Liver (tissue), 3 donors: Measurements from ENCODE around the gene E2F4.

ENCODE experiments used
- EGR1 ChIP-seq, 2 donors: IDR thresholded peaks; 2 replicates each; pipeline ENCODE4 v1.6.1; 2016 to 2018; ENCODE audit warnings: antibody characterized with exemption in 2 of 2, low read depth in 2 of 2
- GABPA ChIP-seq, 2 donors: IDR thresholded peaks in 1 of 2; conservative IDR thresholded peaks in 1 of 2; 2 replicates each; pipeline ENCODE4 v1.6.1; 2016; ENCODE audit warnings: antibody characterized with exemption in 2 of 2, mild to moderate bottlenecking in 1 of 2, moderate library complexity in 1 of 2
- SP1 ChIP-seq: IDR thresholded peaks from 2 replicates; pipeline ENCODE4 v1.6.1; 2018; ENCODE audit warnings: antibody characterized with exemption, mild to moderate bottlenecking
- YY1 ChIP-seq: IDR thresholded peaks from 2 replicates; pipeline ENCODE4 v1.6.1; 2016; ENCODE audit warnings: antibody characterized with exemption, mild to moderate bottlenecking
- TF ChIP-seq, protein P1 (sequence below): fragments of 150-350 bp; IDR thresholded peaks from 2 replicates; pipeline ENCODE4 v1.5.1; 2017; ENCODE audit warnings: improper control_type of control experiment, low read depth, low read length; ENCODE audit not compliant: missing input control
- donor health status: healthy.
- donor health status: healthy.

DNA sequence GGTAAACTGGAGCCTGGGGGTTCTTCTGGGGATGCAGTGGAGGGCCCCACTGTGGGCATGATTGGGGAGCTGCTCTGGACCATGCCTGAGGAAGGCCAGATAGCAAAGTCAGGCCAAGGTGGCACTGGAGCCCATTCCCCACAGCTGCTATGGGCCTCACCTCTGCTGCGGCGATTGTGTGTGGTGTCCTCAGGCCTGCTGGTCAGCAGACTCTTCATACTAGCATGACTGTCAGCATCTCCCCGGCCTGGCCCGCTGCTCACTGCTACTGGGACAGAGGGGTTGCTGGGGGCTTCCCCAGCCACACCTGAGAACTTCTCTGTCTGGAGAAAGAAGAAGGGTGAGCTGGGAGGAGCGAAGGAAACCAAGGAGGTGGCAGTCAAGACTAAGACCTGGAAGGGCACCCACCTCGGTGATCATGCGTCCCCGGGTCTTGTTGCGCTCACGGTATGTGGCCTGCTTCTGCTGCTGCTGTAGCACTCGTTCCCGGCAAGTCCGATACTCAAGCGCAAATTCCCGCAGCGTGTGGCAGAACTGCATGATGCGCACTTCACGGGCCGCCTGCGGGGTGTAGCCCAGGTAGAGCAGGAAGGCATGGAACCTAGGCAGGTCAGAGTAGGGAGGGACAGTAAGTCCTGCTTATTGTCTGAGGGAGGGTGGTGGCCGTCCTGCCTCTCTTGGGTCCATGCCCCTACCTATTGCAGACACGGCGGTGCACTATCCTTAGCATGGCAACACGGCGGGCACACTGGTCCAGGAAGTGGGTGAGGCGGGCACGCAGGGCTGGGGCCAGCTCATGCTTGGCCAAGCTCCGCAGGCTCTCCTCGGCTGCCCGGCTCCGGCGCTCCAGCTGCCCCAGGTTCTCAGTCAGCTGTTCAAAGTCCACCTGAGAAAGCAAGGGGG, 38.2 kb downstream of the E2F4 start:
- TF ChIP-seq, protein P1, sequence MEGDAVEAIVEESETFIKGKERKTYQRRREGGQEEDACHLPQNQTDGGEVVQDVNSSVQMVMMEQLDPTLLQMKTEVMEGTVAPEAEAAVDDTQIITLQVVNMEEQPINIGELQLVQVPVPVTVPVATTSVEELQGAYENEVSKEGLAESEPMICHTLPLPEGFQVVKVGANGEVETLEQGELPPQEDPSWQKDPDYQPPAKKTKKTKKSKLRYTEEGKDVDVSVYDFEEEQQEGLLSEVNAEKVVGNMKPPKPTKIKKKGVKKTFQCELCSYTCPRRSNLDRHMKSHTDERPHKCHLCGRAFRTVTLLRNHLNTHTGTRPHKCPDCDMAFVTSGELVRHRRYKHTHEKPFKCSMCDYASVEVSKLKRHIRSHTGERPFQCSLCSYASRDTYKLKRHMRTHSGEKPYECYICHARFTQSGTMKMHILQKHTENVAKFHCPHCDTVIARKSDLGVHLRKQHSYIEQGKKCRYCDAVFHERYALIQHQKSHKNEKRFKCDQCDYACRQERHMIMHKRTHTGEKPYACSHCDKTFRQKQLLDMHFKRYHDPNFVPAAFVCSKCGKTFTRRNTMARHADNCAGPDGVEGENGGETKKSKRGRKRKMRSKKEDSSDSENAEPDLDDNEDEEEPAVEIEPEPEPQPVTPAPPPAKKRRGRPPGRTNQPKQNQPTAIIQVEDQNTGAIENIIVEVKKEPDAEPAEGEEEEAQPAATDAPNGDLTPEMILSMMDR: no peak
- TF ChIP-seq EGR1 (IDR thresholded peaks at IDR 0.05; ENCODE audit: low read depth in 2 of 2): no peak
- no peak for TF ChIP-seq SP1
- TF ChIP-seq GABPA (IDR thresholded peaks at IDR 0.05 in 1 of 2, conservative IDR thresholded peaks at IDR 0.05 in 1 of 2): no peak
- TF ChIP-seq YY1: no peak
